Gastrocnemius medialis (tissue), 4 donors: ENCODE results near the gene CTRB2.

Experiments used
- CTCF ChIP-seq, 5 experiments: fragments of 450-650 bp in 3 of 5; fragments of 200-600 bp in 2 of 5; sonication (generic) in 2 of 5; IDR thresholded peaks in 4 of 5; conservative IDR thresholded peaks in 1 of 5; 1 replicate in 4 of 5; 2 replicates in 1 of 5; pipeline ENCODE4 v1.5.1; 2016 to 2019; ENCODE audit warnings: antibody characterized with exemption in 5 of 5, mild to moderate bottlenecking in 3 of 5, moderate library complexity in 3 of 5
- POLR2A ChIP-seq, 2 donors: fragments of 450-650 bp; IDR thresholded peaks; one replicate each; pipeline ENCODE4 v1.6.1; 2017; ENCODE audit warnings: antibody characterized with exemption in 2 of 2, mild to moderate bottlenecking in 2 of 2, moderate library complexity in 2 of 2

GRCh38 chr16:75243667-75244224 lies 36.8 kb upstream of the CTRB2 start:
- TF ChIP-seq POLR2A (IDR thresholded peaks at IDR 0.05) (no peak), CTCF (IDR thresholded peaks at IDR 0.05 in 4 of 5, conservative IDR thresholded peaks at IDR 0.05 in 1 of 5) (no peak)
